GF-D8 (cell line): Measurements from ENCODE around the gene ELOVL5.

Experiments used
- DNase-seq: peaks from one replicate; lab custom pipeline; 2025; lab: John Stamatoyannopoulos, UW

Gene ELOVL5

GRCh38 chr6:53273370-53273769 lies 75.4 kb downstream of the ELOVL5 start:
- DNase-seq: no peak

- no peak for DNase-seq
Observed at GRCh38 chr6:53269827-53270226, 78.9 kb downstream of the ELOVL5 start.

GRCh38 chr6:53268858-53269608 lies 79.7 kb downstream of the ELOVL5 start:
- no peak for DNase-seq

GRCh38 chr6:53266553-53267090 lies 82.1 kb downstream of the ELOVL5 start:
- no peak for DNase-seq

DNA sequence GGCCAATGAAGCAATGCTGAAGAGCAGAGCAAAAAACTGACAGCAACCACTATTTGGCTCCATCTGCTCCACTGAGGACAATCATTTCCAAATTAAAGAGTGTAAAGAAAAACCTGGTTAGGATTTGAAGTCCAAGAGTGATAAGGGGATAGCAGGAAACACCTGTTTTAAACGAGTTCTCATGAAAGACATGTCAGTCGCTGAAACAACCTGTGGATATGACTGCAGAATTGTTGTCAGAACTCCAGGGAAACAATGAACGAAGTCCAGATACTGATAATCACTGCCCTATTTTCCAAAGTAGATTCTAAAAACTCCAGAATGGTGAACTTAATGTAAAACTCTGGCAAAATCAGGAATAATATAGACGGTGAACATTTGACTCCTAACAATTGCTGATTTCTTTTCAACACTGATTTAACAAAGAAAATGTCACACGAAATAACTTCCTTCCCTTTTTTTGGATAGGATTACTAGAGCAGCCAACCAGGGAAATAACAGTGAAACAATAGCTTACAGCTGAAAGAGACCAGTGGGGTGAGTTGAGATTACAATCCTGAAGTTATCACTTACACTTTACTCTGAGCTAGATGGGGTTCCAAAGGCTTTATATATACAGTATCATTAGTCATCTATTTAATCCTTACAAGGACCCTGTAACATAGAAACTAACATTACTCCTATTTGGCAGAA lies 83.7 kb downstream of the ELOVL5 start:
- DNase-seq: peak; percentile 5

- no peak for DNase-seq
Observed at GRCh38 chr6:53264337-53264736, 84.4 kb downstream of the ELOVL5 start.

DNA sequence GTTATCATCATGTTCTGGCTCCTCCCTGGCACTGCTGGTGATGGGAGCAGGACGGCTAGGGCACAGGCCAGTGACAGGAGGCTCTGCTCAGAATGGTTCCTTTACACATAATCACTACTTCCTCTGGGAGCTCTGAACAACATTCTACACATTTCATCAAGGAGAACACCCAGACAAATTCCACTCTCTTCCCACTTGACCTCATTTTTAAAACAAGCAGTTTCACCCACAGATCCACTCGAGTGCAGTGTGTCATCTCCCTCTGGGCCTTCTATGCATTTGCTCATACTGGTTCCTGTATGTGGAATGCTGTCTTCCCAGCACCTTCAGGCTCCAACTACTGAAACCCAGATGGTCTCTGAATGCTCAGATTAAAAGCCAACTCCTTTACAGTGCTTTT lies 84.8 kb downstream of the ELOVL5 start:
- no peak for DNase-seq

- no peak for DNase-seq
Observed at GRCh38 chr6:53259860-53260580, 88.7 kb downstream of the ELOVL5 start.

- DNase-seq: peak; percentile 28
Observed at GRCh38 chr6:53258774-53259155, 90.0 kb downstream of the ELOVL5 start.

DNA sequence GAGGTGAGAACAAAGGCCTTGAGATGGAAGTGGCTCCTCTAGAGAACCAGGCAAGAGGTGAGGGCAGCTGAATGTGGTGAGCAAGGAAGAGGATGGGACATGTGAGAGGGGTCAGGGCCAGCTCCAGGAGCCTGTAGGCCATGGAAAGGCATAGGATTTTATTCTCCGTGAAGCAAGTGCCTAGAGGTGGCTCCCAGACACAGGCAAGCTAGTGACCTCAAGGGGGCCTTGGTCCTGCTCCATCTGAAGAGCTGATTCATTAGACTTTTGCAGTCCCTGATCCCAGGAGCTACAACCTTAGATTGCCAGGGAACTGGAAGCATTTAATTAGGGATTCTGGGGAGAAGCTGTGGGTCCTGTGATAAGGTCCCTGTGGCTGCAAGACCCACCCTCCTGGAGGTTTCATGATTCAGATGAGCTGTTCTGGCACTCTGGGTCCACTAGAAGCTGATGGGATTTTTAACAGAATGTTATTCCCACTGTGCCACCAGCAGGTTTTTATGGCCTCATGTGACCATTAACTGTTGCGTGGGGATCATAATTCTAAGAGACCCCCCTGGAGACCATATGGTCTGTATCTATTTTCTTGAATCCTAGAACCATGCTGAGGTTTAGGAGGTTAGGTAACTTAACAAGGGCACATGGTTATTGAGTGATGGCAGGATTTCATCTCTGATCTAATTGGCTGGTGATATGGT lies 90.5 kb downstream of the ELOVL5 start:
- DNase-seq: no peak

DNA sequence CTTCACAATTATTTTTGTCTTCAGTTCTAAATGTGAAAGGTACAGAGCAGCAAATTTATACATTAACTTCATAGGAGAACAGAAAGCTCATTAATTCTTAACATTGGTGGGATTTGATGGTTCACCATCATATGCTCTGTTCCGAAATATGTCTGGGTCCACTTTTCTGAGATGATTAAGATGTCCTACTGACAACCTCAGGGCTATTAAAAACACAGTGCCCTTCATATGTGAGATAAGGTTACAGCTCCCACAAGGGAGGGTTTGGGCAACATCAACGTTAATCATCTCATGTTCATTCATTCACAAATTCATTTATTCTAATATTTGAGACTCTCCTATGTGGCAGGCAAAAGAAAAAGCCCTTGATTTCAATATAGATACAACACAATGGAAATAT lies 91.2 kb downstream of the ELOVL5 start:
- DNase-seq: no peak

DNA sequence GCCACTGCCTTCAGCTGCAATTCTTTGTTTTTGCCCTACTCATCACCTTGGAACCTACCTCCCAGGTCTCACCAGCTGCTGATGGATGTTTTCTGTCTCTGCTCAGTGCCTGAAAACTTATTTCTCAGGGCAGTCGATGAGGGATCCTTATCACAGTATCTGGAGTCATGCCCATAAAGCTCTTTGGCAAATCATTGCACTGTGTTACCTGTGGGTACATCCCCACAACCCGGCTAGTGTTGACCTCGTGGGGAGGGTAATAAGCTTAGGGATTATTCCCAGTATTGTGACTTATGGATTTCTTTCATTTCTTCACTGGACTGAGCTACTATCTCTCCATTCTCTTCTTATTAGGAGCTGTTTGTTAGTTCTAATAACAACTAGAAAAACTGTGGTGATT lies 91.7 kb downstream of the ELOVL5 start:
- DNase-seq: no peak

GRCh38 chr6:53252177-53252692 lies 96.5 kb downstream of the ELOVL5 start:
- no peak for DNase-seq

DNA sequence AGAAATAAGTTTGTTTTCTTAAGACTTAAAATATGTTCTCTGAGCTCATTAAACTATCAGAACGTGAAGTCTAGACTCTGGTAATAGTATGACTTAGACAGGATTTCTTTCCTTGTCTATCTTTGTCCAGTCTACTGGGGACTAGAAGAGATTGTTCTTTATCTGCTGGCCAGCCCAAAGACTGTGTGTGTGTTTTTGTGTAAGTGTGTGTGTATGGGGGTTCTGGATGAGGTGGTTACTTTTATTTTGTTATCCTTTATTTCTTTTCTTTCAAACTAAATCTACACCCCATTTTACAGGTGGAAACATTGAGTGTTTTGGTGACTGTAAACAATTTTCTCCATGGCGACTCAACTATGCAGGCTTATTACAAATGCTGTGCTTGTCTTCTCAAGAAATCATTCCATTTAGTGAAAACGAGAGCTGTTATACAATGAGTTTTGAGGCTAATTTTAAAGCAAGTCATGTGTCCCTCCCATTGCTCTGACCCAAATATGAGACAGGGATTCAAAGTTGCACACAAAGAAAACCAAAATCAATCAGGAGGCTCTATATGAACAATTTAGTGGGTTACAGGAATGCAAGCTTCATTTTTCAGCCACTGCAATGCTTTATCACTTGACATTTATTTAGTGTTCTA lies 97.6 kb downstream of the ELOVL5 start:
- DNase-seq: no peak

DNA sequence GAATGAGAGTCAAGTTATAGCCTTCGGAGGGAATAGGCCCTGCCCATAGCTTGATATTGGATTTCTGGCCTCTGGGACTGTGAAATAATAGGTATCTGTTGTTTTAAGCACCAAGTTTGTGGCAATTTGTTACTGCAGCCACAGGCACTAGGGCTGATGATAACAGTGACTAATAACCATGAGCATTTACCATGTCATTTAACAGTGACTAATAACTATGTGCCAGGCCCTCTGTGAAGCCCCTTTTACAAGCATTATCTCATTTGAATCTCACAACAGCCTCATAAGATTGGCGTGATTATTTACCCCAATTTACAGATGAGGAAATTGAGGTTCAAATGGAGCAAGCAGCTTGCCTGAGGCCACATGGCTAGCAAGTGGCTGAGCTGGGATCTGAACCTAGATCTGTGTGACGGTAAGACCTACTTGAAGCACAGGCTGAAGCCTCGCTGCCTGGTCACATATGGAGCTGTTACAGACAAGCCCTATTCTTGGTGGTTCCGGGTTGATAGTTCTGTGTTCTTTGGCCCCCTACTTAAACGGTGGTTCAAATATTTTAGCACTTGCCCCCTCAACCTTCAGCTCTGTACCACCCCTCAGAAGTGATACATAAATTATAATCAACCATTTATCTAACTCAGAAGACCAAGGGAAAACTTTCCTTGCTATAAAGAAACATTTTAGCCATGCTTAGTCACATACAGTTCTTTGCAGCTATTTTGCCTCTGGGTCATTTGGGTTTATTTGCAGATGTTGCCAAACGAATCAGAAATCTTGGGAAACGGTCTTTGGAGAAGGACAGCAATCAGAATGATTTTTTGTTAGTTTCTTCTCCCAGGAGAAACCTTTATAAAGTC lies 98.3 kb downstream of the ELOVL5 start:
- DNase-seq: no peak

DNA sequence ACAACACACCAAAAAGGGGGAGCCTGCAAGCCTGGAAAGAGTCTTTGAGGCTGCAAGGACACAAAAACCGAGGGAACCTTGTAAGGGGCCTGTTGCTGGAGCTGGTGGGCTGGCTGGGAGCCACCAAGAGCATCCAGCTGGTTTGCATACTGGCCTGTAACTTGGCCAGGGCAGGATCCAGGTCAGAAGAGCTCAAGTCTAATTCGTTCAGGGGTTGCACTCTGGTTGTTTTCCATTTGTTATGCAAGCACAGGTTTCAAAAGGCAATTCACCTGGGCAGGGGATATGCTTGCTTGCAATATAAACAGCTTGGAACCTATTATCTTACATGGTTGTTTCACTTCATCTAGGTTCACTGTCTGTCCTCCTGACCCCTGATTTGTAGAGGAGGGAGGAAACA lies 101.8 kb downstream of the ELOVL5 start:
- DNase-seq: no peak

GRCh38 chr6:53244958-53245357 lies 103.8 kb downstream of the ELOVL5 start:
- peak; percentile 83 for DNase-seq

- DNase-seq: no peak
Observed at GRCh38 chr6:53244399-53244931, 104.3 kb downstream of the ELOVL5 start.

- peak; percentile 68 for DNase-seq
Observed at GRCh38 chr6:53241938-53242337, 106.8 kb downstream of the ELOVL5 start.

GRCh38 chr6:53240761-53241160 lies 108.0 kb downstream of the ELOVL5 start:
- DNase-seq: peak; percentile 17
